H9 (cell line): ENCODE measurements around the gene ESRRA. TPM values are rescaled to one million over a fixed set of nuclear protein-coding genes. Genes with fewer than 3 reads are reported as not detected.

Source experiments
- DNase-seq: peaks from one replicate; pipeline ENCODE4 v3.0.0-alpha.2; 2017
- H2AFZ ChIP-seq: one replicate; pipeline ENCODE4 v1.6.1; 2013; ENCODE audit warnings: mild to moderate bottlenecking, low read length, control low read depth, moderate library complexity
- H2AK5ac ChIP-seq: 2 replicates; pipeline ENCODE4 v1.6.1; 2013; ENCODE audit warnings: low read length, control low read depth, mixed read lengths; ENCODE audit not compliant: insufficient read length
- H2BK120ac ChIP-seq: one replicate; pipeline ENCODE4 v1.6.1; 2013; ENCODE audit warnings: low read depth, mild to moderate bottlenecking, low read length, control low read depth, inconsistent platforms; ENCODE audit not compliant: poor library complexity, severe bottlenecking
- H2BK12ac ChIP-seq: 2 replicates; pipeline ENCODE4 v1.6.1; 2013; ENCODE audit warnings: low read length, control low read depth, mixed read lengths, low read depth; ENCODE audit not compliant: insufficient read length
- H2BK15ac ChIP-seq: 2 replicates; pipeline ENCODE4 v1.6.1; 2013; ENCODE audit warnings: low read depth, low read length, control low read depth
- H2BK20ac ChIP-seq: one replicate; pipeline ENCODE4 v1.6.1; 2013; ENCODE audit warnings: low read depth, mild to moderate bottlenecking, low read length, control low read depth, inconsistent platforms; ENCODE audit not compliant: poor library complexity, severe bottlenecking
- H2BK5ac ChIP-seq: 2 replicates; pipeline ENCODE4 v1.6.1; 2013; ENCODE audit warnings: low read length, control low read depth, mixed read lengths; ENCODE audit not compliant: insufficient read length
- H3K14ac ChIP-seq: 2 replicates; pipeline ENCODE4 v1.6.1; 2013; ENCODE audit warnings: low read length, control low read depth; ENCODE audit not compliant: insufficient read depth
- H3K18ac ChIP-seq: 2 replicates; pipeline ENCODE4 v1.6.1; 2013; ENCODE audit warnings: low read depth, mild to moderate bottlenecking, mixed read lengths, low read length, control low read depth; ENCODE audit not compliant: insufficient read length
- H3K23ac ChIP-seq: 2 replicates; pipeline ENCODE4 v1.6.1; 2013; ENCODE audit warnings: low read length, control low read depth, mixed read lengths, low read depth; ENCODE audit not compliant: insufficient read length
- H3K23me2 ChIP-seq: 2 replicates; pipeline ENCODE4 v1.6.1; 2013; ENCODE audit warnings: low read depth, mild to moderate bottlenecking, mixed read lengths, low read length, control low read depth; ENCODE audit not compliant: insufficient read length, poor library complexity, severe bottlenecking
- H3K27ac ChIP-seq: 2 replicates; pipeline ENCODE4 v1.5.1; 2013; ENCODE audit warnings: low read length, control low read depth, mixed read lengths, low read depth; ENCODE audit not compliant: insufficient read length
- H3K27me3 ChIP-seq: 2 replicates; pipeline ENCODE4 v1.6.1; 2013; ENCODE audit warnings: low read length, control low read depth, inconsistent platforms; ENCODE audit not compliant: insufficient read depth
- H3K4ac ChIP-seq: 2 replicates; pipeline ENCODE4 v1.6.1; 2013; ENCODE audit warnings: low read depth, mild to moderate bottlenecking, control low read depth, inconsistent platforms, low read length, moderate library complexity
- H3K4me1 ChIP-seq: 2 replicates; pipeline ENCODE4 v1.6.1; 2013; ENCODE audit warnings: low read length, control low read depth, inconsistent platforms; ENCODE audit not compliant: insufficient read depth
- H3K4me2 ChIP-seq: 2 replicates; pipeline ENCODE4 v1.6.1; 2013; ENCODE audit warnings: low read length, control low read depth, mixed read lengths; ENCODE audit not compliant: insufficient read length, insufficient read depth
- H3K56ac ChIP-seq: 2 replicates; pipeline ENCODE4 v1.6.1; 2013; ENCODE audit warnings: low read depth, mild to moderate bottlenecking, mixed read lengths, low read length, control low read depth; ENCODE audit not compliant: insufficient read length
- H3K79me1 ChIP-seq: 2 replicates; pipeline ENCODE4 v1.6.1; 2013; ENCODE audit warnings: low read depth, mild to moderate bottlenecking, moderate library complexity, low read length, control low read depth, inconsistent platforms; ENCODE audit not compliant: insufficient read depth, poor library complexity, severe bottlenecking
- H3K79me2 ChIP-seq: 2 replicates; pipeline ENCODE4 v1.6.1; 2013; ENCODE audit warnings: low read length, control low read depth, inconsistent platforms; ENCODE audit not compliant: insufficient read depth
- H3K9ac ChIP-seq: 2 replicates; pipeline ENCODE4 v1.6.1; 2013; ENCODE audit warnings: low read length, control low read depth, mixed read lengths; ENCODE audit not compliant: insufficient read length; ENCODE audit errors: extremely low read depth
- H3K9me3 ChIP-seq: one replicate; pipeline ENCODE4 v1.6.1; 2013; ENCODE audit warnings: low read depth, low read length, inconsistent platforms; ENCODE audit not compliant: control insufficient read depth
- H3T11ph ChIP-seq: one replicate; pipeline ENCODE4 v1.6.1; 2013; ENCODE audit warnings: mild to moderate bottlenecking, low read length, control low read depth, inconsistent platforms
- H4K20me1 ChIP-seq: one replicate; pipeline ENCODE4 v1.6.1; 2013; ENCODE audit not compliant: control insufficient read depth, insufficient read length, insufficient read depth
- H4K5ac ChIP-seq: 2 replicates; pipeline ENCODE4 v1.6.1; 2013; ENCODE audit warnings: low read depth, mild to moderate bottlenecking, mixed read lengths, low read length, control low read depth; ENCODE audit not compliant: insufficient read length
- H4K8ac ChIP-seq: replicated peaks from 2 replicates; pipeline ENCODE4 v1.6.1; 2013; ENCODE audit warnings: low read length, control low read depth, mixed read lengths, low read depth; ENCODE audit not compliant: insufficient read length
- H4K91ac ChIP-seq: 2 replicates; pipeline ENCODE4 v1.6.1; 2013; ENCODE audit warnings: low read depth, mild to moderate bottlenecking, moderate library complexity, mixed read lengths, low read length, control low read depth; ENCODE audit not compliant: insufficient read length
- H3K27ac Mint-ChIP-seq, 3 experiments: 2 replicates in 2 of 3; 3 replicates in 1 of 3; pipeline ENCODE4 v1.8.0; 2020 to 2021; ENCODE audit warnings: mixed read lengths in 3 of 3, mild to moderate bottlenecking in 1 of 3, moderate library complexity in 1 of 3
- H3K27me3 Mint-ChIP-seq: 2 replicates; pipeline ENCODE4 v1.8.0; 2021; ENCODE audit warnings: low read depth, mild to moderate bottlenecking, moderate library complexity, mixed read lengths
- H3K36me3 Mint-ChIP-seq, 3 experiments: 2 replicates in 2 of 3; 3 replicates in 1 of 3; pipeline ENCODE4 v1.8.0; 2020 to 2021; ENCODE audit warnings: low read depth in 3 of 3, mixed read lengths in 3 of 3; ENCODE audit not compliant: insufficient read depth in 1 of 3
- H3K4me1 Mint-ChIP-seq, 2 experiments: 2 replicates each; pipeline ENCODE4 v1.8.0; 2020; ENCODE audit warnings: mixed read lengths in 2 of 2
- H3K4me3 Mint-ChIP-seq, 2 experiments: 2 replicates in 1 of 2; 3 replicates in 1 of 2; pipeline ENCODE4 v1.8.0; 2020 to 2021; ENCODE audit warnings: mild to moderate bottlenecking in 2 of 2, mixed read lengths in 2 of 2, moderate library complexity in 1 of 2
- H3K9me3 Mint-ChIP-seq, 2 experiments: 2 replicates in 1 of 2; 3 replicates in 1 of 2; pipeline ENCODE4 v1.8.0; 2020; ENCODE audit warnings: mild to moderate bottlenecking in 2 of 2, mixed read lengths in 2 of 2, moderate library complexity in 1 of 2
- CTCF ChIP-seq: fragments of 200-600 bp; sonication (generic); conservative IDR thresholded peaks from 3 replicates; pipeline ENCODE4 v1.8.0; 2021; ENCODE audit warnings: antibody characterized with exemption, mild to moderate bottlenecking
- WGBS: extraction: QIAGEN DNeasy Blood & Tissue Kit; methylation state at CpG from one replicate; pipeline ENCODE4 v1.1.7; 2013; ENCODE audit warnings: missing lambda C conversion rate, low lambda C conversion rate, mixed read lengths; ENCODE audit not compliant: insufficient read length; ENCODE audit errors: extremely low coverage; 5-methylcytosine and 5-hydroxymethylcytosine counted together
- total RNA-seq: library from RNA; stranded (reverse); gene quantifications from 2 replicates; pipeline ENCODE4 v1.2.1, GENCODE V29; 2021

ESRRA gene
- total RNA-seq, 1 experiment from 2014 or later, result 42.3 TPM

- Histone ChIP-seq H2AFZ (no peak overlapping the region), H2AK5ac (no peak overlapping the region), H3K79me1 (no peaks in the 10 kb centered on the region), H4K20me1 (no peaks in the 10 kb centered on the region), H4K5ac (no peak overlapping the region), H3K23ac (no peak overlapping the region), H3K14ac (no peak overlapping the region), H2BK15ac (no peak overlapping the region), H3K27ac (no peak overlapping the region), H2BK120ac (no peak overlapping the region), H3K23me2 (peaks cover 4% of the 10 kb centered on the region), H3T11ph (no peak overlapping the region), H2BK5ac (no peak overlapping the region), H3K9ac (no peak overlapping the region), H3K56ac (no peak overlapping the region), H3K18ac (no peak overlapping the region), H3K4ac (no peak overlapping the region), H4K8ac (no peak overlapping the region), H3K4me2 (no peak overlapping the region), H4K91ac (no peak overlapping the region), H2BK12ac (no peak overlapping the region), H3K27me3 (no peaks in the 10 kb centered on the region), H3K4me1 (no peaks in the 10 kb centered on the region), H3K79me2 (no peaks in the 10 kb centered on the region), H3K9me3 (no peaks in the 10 kb centered on the region), H2BK20ac (no peak overlapping the region)
- no peak for DNase-seq
- Mint-ChIP-seq H3K4me3 (no peak overlapping the region), H3K27me3 (no peaks in the 10 kb centered on the region), H3K9me3 (no peaks in the 10 kb centered on the region), H3K36me3 (peaks cover 39 to 84% (median 62%) of the 10 kb centered on the region in 3 experiments), H3K27ac (peak overlapping the region in 1 of 3 experiments; percentile 44; a peak in 2 of 7 replicates), H3K4me1 (peaks cover 9 to 19% of the 10 kb centered on the region in 2 experiments)
- WGBS, result no CpG with 5 or more reads among the region's 8 CpGs
- TF ChIP-seq CTCF, result no peak
Observed at GRCh38 chr11:64263947-64264317, 41.4 kb upstream of the ESRRA start.
